Neuronal stem cell (in vitro differentiated cells): ENCODE results near the gene MEIS2.

ENCODE experiments used
- DNase-seq: peaks from one replicate; pipeline ENCODE4 v3.0.0-alpha.2; 2013; ENCODE audit warnings: low spot score
- H2AFZ ChIP-seq: one replicate; pipeline ENCODE4 v1.6.1; 2013; ENCODE audit warnings: mild to moderate bottlenecking, low read length, inconsistent platforms
- H2AK5ac ChIP-seq: 2 replicates; pipeline ENCODE4 v1.6.1; 2013; ENCODE audit warnings: low read depth, mild to moderate bottlenecking, inconsistent platforms, low read length, moderate library complexity, mixed read lengths
- H2BK120ac ChIP-seq: 2 replicates; pipeline ENCODE4 v1.6.1; 2013; ENCODE audit warnings: low read depth, mild to moderate bottlenecking, inconsistent platforms, low read length, moderate library complexity, mixed read lengths
- H2BK12ac ChIP-seq: one replicate; pipeline ENCODE4 v1.6.1; 2013; ENCODE audit warnings: low read length, inconsistent platforms
- H2BK15ac ChIP-seq: 2 replicates; pipeline ENCODE4 v1.6.1; 2013; ENCODE audit warnings: mild to moderate bottlenecking, low read length, inconsistent platforms, mixed read lengths
- H2BK5ac ChIP-seq: one replicate; pipeline ENCODE4 v1.6.1; 2013; ENCODE audit warnings: inconsistent platforms, mild to moderate bottlenecking, low read length, moderate library complexity
- H3K14ac ChIP-seq: one replicate; pipeline ENCODE4 v1.6.1; 2013; ENCODE audit warnings: low read length, inconsistent platforms
- H3K18ac ChIP-seq: 2 replicates; pipeline ENCODE4 v1.6.1; 2013; ENCODE audit warnings: low read length, inconsistent platforms
- H3K23ac ChIP-seq: 2 replicates; pipeline ENCODE4 v1.6.1; 2013; ENCODE audit warnings: low read depth, mild to moderate bottlenecking, mixed read lengths, low read length, inconsistent platforms; ENCODE audit not compliant: poor library complexity
- H3K27ac ChIP-seq: replicated peaks from 3 replicates; pipeline ENCODE4 v1.5.1; 2013; ENCODE audit warnings: low read length, inconsistent platforms
- H3K27me3 ChIP-seq, 3 experiments: 2 replicates each; pipeline ENCODE4 v1.6.1; 2013; ENCODE audit warnings: low read length in 3 of 3, mild to moderate bottlenecking in 2 of 3, inconsistent platforms in 1 of 3, low read depth in 1 of 3, mixed read lengths in 1 of 3, moderate library complexity in 1 of 3; ENCODE audit not compliant: control insufficient read depth in 3 of 3, insufficient read depth in 3 of 3
- H3K36me3 ChIP-seq, 2 donors: replicated peaks in 1 of 2; 2 replicates each; pipeline ENCODE4 v1.6.1; 2013; ENCODE audit warnings: low read length in 2 of 2; ENCODE audit not compliant: control insufficient read depth in 2 of 2, insufficient read depth in 2 of 2
- H3K4ac ChIP-seq: 2 replicates; pipeline ENCODE4 v1.6.1; 2013; ENCODE audit warnings: inconsistent platforms, mild to moderate bottlenecking, low read length, moderate library complexity
- H3K4me1 ChIP-seq, 2 donors: 1 replicate in 1 of 2; 2 replicates in 1 of 2; pipeline ENCODE4 v1.6.1; 2013; ENCODE audit warnings: low read length in 2 of 2, low read depth in 1 of 2; ENCODE audit not compliant: control insufficient read depth in 2 of 2, insufficient read depth in 1 of 2
- H3K4me2 ChIP-seq: one replicate; pipeline ENCODE4 v1.6.1; 2013; ENCODE audit warnings: mild to moderate bottlenecking, low read length, inconsistent platforms; ENCODE audit not compliant: insufficient read depth, poor library complexity, severe bottlenecking
- H3K4me3 ChIP-seq, 2 donors: 2 replicates each; pipeline ENCODE4 v1.5.1; 2013; ENCODE audit warnings: low read length in 2 of 2, mild to moderate bottlenecking in 2 of 2, inconsistent platforms in 1 of 2, moderate library complexity in 1 of 2
- H3K79me1 ChIP-seq: one replicate; pipeline ENCODE4 v1.6.1; 2013; ENCODE audit warnings: low read depth, mild to moderate bottlenecking, inconsistent platforms, low read length, moderate library complexity
- H3K9ac ChIP-seq: one replicate; pipeline ENCODE4 v1.6.1; 2013; ENCODE audit warnings: mild to moderate bottlenecking, low read depth, low read length, inconsistent platforms; ENCODE audit not compliant: poor library complexity
- H3K9me3 ChIP-seq, 2 donors: replicated peaks in 1 of 2; 2 replicates each; pipeline versions ENCODE3 to v1.6.1; 2013; ENCODE audit warnings: low read length in 2 of 2, mild to moderate bottlenecking in 2 of 2, inconsistent platforms in 1 of 2, low read depth in 1 of 2, mixed read lengths in 1 of 2, moderate library complexity in 1 of 2; ENCODE audit not compliant: control insufficient read depth in 2 of 2, insufficient read depth in 1 of 2
- H4K8ac ChIP-seq: one replicate; pipeline ENCODE4 v1.6.1; 2013; ENCODE audit warnings: low read depth, mild to moderate bottlenecking, inconsistent platforms, low read length, moderate library complexity
- H4K91ac ChIP-seq: one replicate; pipeline ENCODE4 v1.6.1; 2013; ENCODE audit warnings: low read length, low read depth, mild to moderate bottlenecking, inconsistent platforms; ENCODE audit not compliant: poor library complexity
- WGBS, 2 donors: extraction: QIAGEN DNeasy Blood & Tissue Kit; methylation state at CpG; one replicate each; pipeline ENCODE4 v1.1.7; 2013; ENCODE audit warnings: missing lambda C conversion rate in 2 of 2, mixed read lengths in 1 of 2; ENCODE audit not compliant: insufficient read length in 2 of 2, insufficient replicate concordance in 1 of 2; ENCODE audit errors: extremely low coverage in 2 of 2; 5-methylcytosine and 5-hydroxymethylcytosine counted together

MEIS2 gene

GRCh38 chr15:37077623-37078351, 22.6 kb downstream of the MEIS2 start:
- Histone ChIP-seq H4K8ac (no peak overlapping the region), H2BK120ac (no peak overlapping the region), H2BK15ac (no peak overlapping the region), H3K4me1 (peaks cover 5 to 10% of the 10 kb centered on the region in 2 donors), H3K23ac (no peak overlapping the region), H4K91ac (no peak overlapping the region), H3K9ac (no peak overlapping the region), H3K27ac (no peak overlapping the region), H3K4me2 (no peak overlapping the region), H2BK5ac (no peak overlapping the region), H3K18ac (no peak overlapping the region), H3K27me3 (no peaks in the 10 kb centered on the region), H3K14ac (no peak overlapping the region), H3K36me3 (peaks cover 3 to 45% of the 10 kb centered on the region in 2 donors), H3K4ac (no peak overlapping the region), H3K9me3 (no peaks in the 10 kb centered on the region), H3K79me1 (no peaks in the 10 kb centered on the region), H2BK12ac (no peak overlapping the region), H2AK5ac (no peak overlapping the region), H3K4me3 (no peak overlapping the region), H2AFZ (no peak overlapping the region)
- WGBS, 2 donors = no CpG with 5 or more reads among the region's 11 CpGs
- DNase-seq = no peak

GRCh38 chr15:37076543-37076942, 23.8 kb downstream of the MEIS2 start:
- no peak overlapping the region for H3K18ac ChIP-seq
- H3K4me3 ChIP-seq = no peak overlapping the region
- no peaks in the 10 kb centered on the region for H3K27me3 ChIP-seq
- no peak overlapping the region for H3K27ac ChIP-seq
- H2AK5ac ChIP-seq = no peak overlapping the region
- no peak overlapping the region for H2BK15ac ChIP-seq
- H3K4ac ChIP-seq = no peak overlapping the region
- peaks cover 2 to 32% of the 10 kb centered on the region in 2 donors for H3K36me3 ChIP-seq
- no peak overlapping the region for H2BK12ac ChIP-seq
- no peaks in the 10 kb centered on the region for H3K79me1 ChIP-seq
- no peaks in the 10 kb centered on the region for H3K9me3 ChIP-seq
- H3K4me1 ChIP-seq = peaks cover 4 to 5% of the 10 kb centered on the region in 2 donors
- no peak overlapping the region for H3K23ac ChIP-seq
- H3K4me2 ChIP-seq = no peak overlapping the region
- no peak overlapping the region for H2BK120ac ChIP-seq
- no peak overlapping the region for H2AFZ ChIP-seq
- H4K8ac ChIP-seq = no peak overlapping the region
- no peak overlapping the region for H2BK5ac ChIP-seq
- no peak for DNase-seq
- H3K9ac ChIP-seq = no peak overlapping the region
- H4K91ac ChIP-seq = no peak overlapping the region
- no peak overlapping the region for H3K14ac ChIP-seq

GRCh38 chr15:37075777-37076176, 24.6 kb downstream of the MEIS2 start:
- Histone ChIP-seq H3K23ac (no peak overlapping the region), H2BK120ac (no peak overlapping the region), H3K4me1 (peaks cover 5 to 8% of the 10 kb centered on the region in 2 donors), H2BK5ac (no peak overlapping the region), H2BK12ac (no peak overlapping the region), H3K4ac (no peak overlapping the region), H2AFZ (no peak overlapping the region), H2AK5ac (no peak overlapping the region), H3K9me3 (no peaks in the 10 kb centered on the region), H3K4me2 (no peak overlapping the region), H3K18ac (no peak overlapping the region), H3K27ac (no peak overlapping the region), H3K4me3 (no peak overlapping the region), H3K79me1 (no peaks in the 10 kb centered on the region), H3K9ac (no peak overlapping the region), H2BK15ac (no peak overlapping the region), H3K27me3 (no peaks in the 10 kb centered on the region), H4K8ac (no peak overlapping the region), H3K36me3 (peaks cover 2 to 29% of the 10 kb centered on the region in 2 donors), H4K91ac (no peak overlapping the region), H3K14ac (no peak overlapping the region)
- no CpG with 5 or more reads among the region's 4 CpGs for WGBS, 2 donors
- no peak for DNase-seq

- Histone ChIP-seq H2BK12ac (no peak overlapping the region), H4K91ac (no peak overlapping the region), H2AFZ (no peak overlapping the region), H3K79me1 (no peaks in the 10 kb centered on the region), H3K4me3 (no peak overlapping the region), H3K4me2 (no peak overlapping the region), H2AK5ac (no peak overlapping the region), H3K4me1 (peaks cover 0 to 5% of the 10 kb centered on the region in 2 donors), H3K36me3 (peaks cover 4 to 26% of the 10 kb centered on the region in 2 donors), H3K18ac (no peak overlapping the region), H2BK120ac (no peak overlapping the region), H3K27ac (no peak overlapping the region), H2BK15ac (no peak overlapping the region), H2BK5ac (no peak overlapping the region), H3K14ac (no peak overlapping the region), H3K23ac (no peak overlapping the region), H3K9ac (no peak overlapping the region), H3K9me3 (no peaks in the 10 kb centered on the region), H4K8ac (no peak overlapping the region), H3K4ac (no peak overlapping the region), H3K27me3 (no peaks in the 10 kb centered on the region)
- no CpG with 5 or more reads among the region's 1 CpG for WGBS, 2 donors
- DNase-seq = no peak
These were observed 28.2 kb downstream of the MEIS2 start for GRCh38 chr15:37072181-37072580.
